ENCODE data around the gene AAMP. TPM values are rescaled to one million over a fixed set of nuclear protein-coding genes. Genes with fewer than 3 reads are reported as not detected.

AAMP gene
- polyA plus RNA-seq, 1 experiment: 51.6 TPM

- peak; percentile 95 for TF ChIP-seq CTCF (IDR thresholded peaks at IDR 0.05; ENCODE audit: low read depth, low read length)
- Histone ChIP-seq H3K27me3 (ENCODE audit: control insufficient read depth, insufficient read depth, low read length) (peaks cover 3% of the 10 kb centered on the region), H3K27ac (ENCODE audit: low read depth, low read length) (no peak overlapping the region), H3K9me3 (ENCODE audit: control insufficient read depth, insufficient read depth, low read length) (no peaks in the 10 kb centered on the region), H3K4me3 (ENCODE audit: low read depth, low read length) (no peak overlapping the region)
- DNase-seq (ENCODE audit: low read depth, low spot score): peak; percentile 66
- ChIA-PET CTCF (interaction anchor here (0.5 to 5.1 kb wide), 27 partner anchors 8 to 532 kb away, joined by 3 to 67 read pairs (median 6); partner anchors contain the start of genes CATIP, CTDSP1, PNKD and TMBIM1), POLR2A (no interaction called here)
Observed at GRCh38 chr2:218301176-218301819, 31.4 kb upstream of the AAMP start.

- CTCF ChIA-PET: interaction anchor here (0.5 to 5.1 kb wide), 3 partner anchors 28 to 283 kb away, joined by 3 to 49 read pairs (median 5); no protein-coding TSS in a partner anchor
- no peak overlapping the region for H3K27ac ChIP-seq (ENCODE audit: low read depth, low read length)
- POLR2A ChIA-PET: no interaction called here
- H3K9me3 ChIP-seq (ENCODE audit: control insufficient read depth, insufficient read depth, low read length): no peaks in the 10 kb centered on the region
- no peak overlapping the region for H3K4me3 ChIP-seq (ENCODE audit: low read depth, low read length)
- no peak for DNase-seq (ENCODE audit: low read depth, low spot score)
- H3K27me3 ChIP-seq (ENCODE audit: control insufficient read depth, insufficient read depth, low read length): no peaks in the 10 kb centered on the region
- no peak for TF ChIP-seq CTCF (IDR thresholded peaks at IDR 0.05; ENCODE audit: low read depth, low read length)
Observed at GRCh38 chr2:218300141-218300540, 30.2 kb upstream of the AAMP start.

DNA sequence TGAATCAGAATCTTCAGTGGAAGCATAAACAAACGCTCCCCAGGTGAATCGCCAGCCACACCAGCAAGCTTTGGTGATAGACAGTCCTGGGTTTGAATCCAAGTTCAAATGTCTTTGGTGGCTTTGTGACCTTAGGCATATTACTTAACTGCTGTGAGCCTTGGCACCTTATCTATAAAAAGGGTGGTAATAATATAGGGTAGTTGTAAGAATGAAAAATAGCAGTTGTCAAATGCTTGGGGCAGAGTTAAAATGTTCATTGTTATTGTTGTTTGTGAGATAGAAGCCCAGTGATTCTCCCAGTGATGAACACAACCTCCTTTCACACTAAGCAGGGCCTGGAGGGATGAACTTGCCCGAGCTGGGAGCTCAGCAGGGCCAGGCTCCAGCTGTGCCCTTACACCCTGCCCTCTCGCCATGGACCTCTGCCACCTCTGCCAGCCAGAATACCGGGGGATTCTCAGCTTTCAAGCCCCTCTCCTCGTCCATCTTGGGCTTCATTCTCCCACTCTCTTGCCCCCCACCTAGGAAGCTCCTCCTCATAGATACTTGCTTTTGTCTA lies 28.5 kb upstream of the AAMP start:
- Histone ChIP-seq H3K4me3 (ENCODE audit: low read depth, low read length) (no peak overlapping the region), H3K27me3 (ENCODE audit: control insufficient read depth, insufficient read depth, low read length) (no peaks in the 10 kb centered on the region), H3K9me3 (ENCODE audit: control insufficient read depth, insufficient read depth, low read length) (no peaks in the 10 kb centered on the region), H3K27ac (ENCODE audit: low read depth, low read length) (no peak overlapping the region)
- DNase-seq (ENCODE audit: low read depth, low spot score): no peak
- CTCF ChIA-PET: interaction anchor here (0.6 to 5.1 kb wide), 3 partner anchors 58 to 168 kb away, joined by 3 to 49 read pairs (median 7); partner anchors contain the start of gene CATIP
- TF ChIP-seq CTCF (IDR thresholded peaks at IDR 0.05; ENCODE audit: low read depth, low read length): no peak
- POLR2A ChIA-PET: interaction anchor here (1.4 kb wide), 1 partner anchor 98 kb away, joined by 5 read pairs; no protein-coding TSS in a partner anchor

DNA sequence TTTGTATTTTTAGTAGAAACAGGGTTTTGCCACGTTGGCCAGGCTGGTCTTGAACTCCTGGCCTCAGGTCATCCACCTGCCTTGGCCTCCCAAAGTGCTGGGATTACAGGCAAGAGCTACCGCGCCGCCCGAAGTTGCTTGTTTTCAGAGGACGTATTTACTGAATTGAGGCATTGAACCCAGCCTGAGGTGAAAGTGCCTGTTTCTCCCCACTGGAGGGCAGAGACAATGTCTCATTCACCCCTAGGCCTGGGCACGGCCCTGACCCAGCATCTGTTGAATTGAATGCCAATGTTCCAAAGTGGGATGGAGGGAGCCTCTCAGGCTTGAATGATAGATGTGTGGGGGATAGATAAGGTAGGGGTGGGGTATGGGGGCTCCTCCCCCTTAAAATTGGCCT lies 26.9 kb upstream of the AAMP start:
- no peaks in the 10 kb centered on the region for H3K9me3 ChIP-seq (ENCODE audit: control insufficient read depth, insufficient read depth, low read length)
- H3K27ac ChIP-seq (ENCODE audit: low read depth, low read length): no peak overlapping the region
- ChIA-PET CTCF (interaction anchor here (2.1 to 4.1 kb wide), 2 partner anchors 60 to 99 kb away, joined by 9 to 19 read pairs; partner anchors contain the start of gene CATIP), POLR2A (interaction anchor here (0.6 to 1.9 kb wide), 3 partner anchors 10 to 24 kb away, joined by 3 to 6 read pairs (median 4); no protein-coding TSS in a partner anchor)
- no peak for DNase-seq (ENCODE audit: low read depth, low spot score)
- no peaks in the 10 kb centered on the region for H3K27me3 ChIP-seq (ENCODE audit: control insufficient read depth, insufficient read depth, low read length)
- no peak for TF ChIP-seq CTCF (IDR thresholded peaks at IDR 0.05; ENCODE audit: low read depth, low read length)
- no peak overlapping the region for H3K4me3 ChIP-seq (ENCODE audit: low read depth, low read length)

GRCh38 chr2:218296200-218296599 lies 26.3 kb upstream of the AAMP start:
- Histone ChIP-seq H3K4me3 (ENCODE audit: low read depth, low read length) (no peak overlapping the region), H3K27ac (ENCODE audit: low read depth, low read length) (no peak overlapping the region), H3K27me3 (ENCODE audit: control insufficient read depth, insufficient read depth, low read length) (no peaks in the 10 kb centered on the region), H3K9me3 (ENCODE audit: control insufficient read depth, insufficient read depth, low read length) (no peaks in the 10 kb centered on the region)
- DNase-seq (ENCODE audit: low read depth, low spot score): no peak
- TF ChIP-seq CTCF (IDR thresholded peaks at IDR 0.05; ENCODE audit: low read depth, low read length): no peak
- ChIA-PET POLR2A (interaction anchor here (1.9 kb wide), 1 partner anchor 9 kb away, joined by 6 read pairs; no protein-coding TSS in a partner anchor), CTCF (interaction anchor here (0.6 to 4.1 kb wide), 4 partner anchors 27 to 100 kb away, joined by 5 to 19 read pairs (median 7); partner anchors contain the start of gene CATIP)
